Measurements from ENCODE around the gene FYTTD1.

FYTTD1 gene

GRCh38 chr3:197830967-197831313 lies 81.3 kb downstream of the FYTTD1 start:
- H3K27me3 Mint-ChIP-seq: no peaks in the 10 kb centered on the region
- ATAC-seq (no peak), DNase-seq (no peak)
- no peak overlapping the region for H3K27ac Mint-ChIP-seq
- H3K9me3 Mint-ChIP-seq: no peaks in the 10 kb centered on the region
- H3K4me1 Mint-ChIP-seq: no peaks in the 10 kb centered on the region
- no peak overlapping the region for H3K4me3 Mint-ChIP-seq

- no peaks in the 10 kb centered on the region for H3K9me3 Mint-ChIP-seq
- H3K27ac Mint-ChIP-seq: no peak overlapping the region
- no peaks in the 10 kb centered on the region for H3K4me1 Mint-ChIP-seq
- no peak for ATAC-seq
- H3K4me3 Mint-ChIP-seq: no peak overlapping the region
- no peaks in the 10 kb centered on the region for H3K27me3 Mint-ChIP-seq
- DNase-seq: no peak
Observed at GRCh38 chr3:197833930-197834715, 84.4 kb downstream of the FYTTD1 start.

DNA sequence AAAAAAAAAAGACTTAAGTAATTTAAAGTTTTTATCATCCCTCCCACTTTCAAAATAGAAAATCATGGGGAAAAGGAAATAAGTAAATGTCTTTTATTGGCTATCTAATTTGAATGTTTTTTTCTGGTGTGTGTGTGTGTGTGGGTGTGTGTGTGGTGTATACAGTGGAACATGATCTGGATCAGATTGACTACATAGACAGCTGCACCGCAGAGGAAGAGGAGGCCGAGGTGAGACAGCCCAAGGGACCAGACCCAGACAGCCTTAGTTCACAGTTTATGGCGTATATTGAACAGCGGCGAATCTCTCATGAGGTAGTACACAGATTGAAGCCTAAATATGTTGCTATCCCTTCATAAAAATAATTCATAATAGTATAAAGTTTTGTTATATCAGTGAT lies 85.8 kb downstream of the FYTTD1 start:
- H3K27ac Mint-ChIP-seq: peak overlapping the region in 1 of 2 donors; percentile 27
- ATAC-seq: no peak
- H3K9me3 Mint-ChIP-seq: no peaks in the 10 kb centered on the region
- H3K27me3 Mint-ChIP-seq: no peaks in the 10 kb centered on the region
- H3K4me1 Mint-ChIP-seq: no peaks in the 10 kb centered on the region
- H3K4me3 Mint-ChIP-seq: no peak overlapping the region
- DNase-seq: no peak

- no peaks in the 10 kb centered on the region for H3K4me1 Mint-ChIP-seq
- no peak for ATAC-seq
- no peaks in the 10 kb centered on the region for H3K9me3 Mint-ChIP-seq
- H3K27ac Mint-ChIP-seq: no peak overlapping the region
- H3K27me3 Mint-ChIP-seq: no peaks in the 10 kb centered on the region
- no peak overlapping the region for H3K4me3 Mint-ChIP-seq
- DNase-seq: no peak
Observed at GRCh38 chr3:197836244-197836643, 86.6 kb downstream of the FYTTD1 start.

Data from stimulated activated naive CD8-positive, alpha-beta T cell treated with anti-CD3 and anti-CD28 coated beads, Interleukin-15, amount 100 ng/mL, for 72 hours (primary cell).